SH-SY5Y (cell line): ENCODE data around the gene NR1I3.

Experiments used
- GATA2 ChIP-seq: IDR thresholded peaks from 2 replicates; pipeline ENCODE4 v1.6.1; 2011; ENCODE audit warnings: mild to moderate bottlenecking, low read depth, low read length
- GATA3 ChIP-seq: IDR thresholded peaks from 2 replicates; pipeline ENCODE4 v1.6.1; 2011; ENCODE audit warnings: low read depth, mild to moderate bottlenecking, low read length, moderate library complexity

GRCh38 chr1:161228032-161228431 is 10.0 kb downstream of the NR1I3 start:
- no peak for TF ChIP-seq GATA2
- TF ChIP-seq GATA3: no peak
